HFFc6 (cell line): Measurements from ENCODE around the gene MEIKIN. TPM values are rescaled to one million over a fixed set of nuclear protein-coding genes. Genes with fewer than 3 reads are reported as not detected.

Experiments
- DNase-seq: peaks from one replicate; pipeline ENCODE4 v3.0.0-alpha.2; 2018
- H3K27ac Mint-ChIP-seq: 2 replicates; pipeline ENCODE4 v1.8.0; 2020; ENCODE audit warnings: mild to moderate bottlenecking, mixed read lengths
- H3K27me3 Mint-ChIP-seq: 2 replicates; pipeline ENCODE4 v1.8.0; 2021; ENCODE audit warnings: mild to moderate bottlenecking, moderate library complexity, mixed read lengths; ENCODE audit not compliant: insufficient read depth
- H3K36me3 Mint-ChIP-seq: 2 replicates; pipeline ENCODE4 v1.8.0; 2021; ENCODE audit warnings: low read depth, mixed read lengths
- H3K4me1 Mint-ChIP-seq: 2 replicates; pipeline ENCODE4 v1.8.0; 2020; ENCODE audit warnings: low read depth, mixed read lengths
- H3K4me3 Mint-ChIP-seq: 2 replicates; pipeline ENCODE4 v1.8.0; 2020; ENCODE audit warnings: mild to moderate bottlenecking, moderate library complexity, mixed read lengths
- H3K9me3 Mint-ChIP-seq: 2 replicates; pipeline ENCODE4 v1.8.0; 2020; ENCODE audit warnings: mild to moderate bottlenecking, mixed read lengths
- CTCF ChIP-seq: fragments of 200-600 bp; sonication (generic); IDR thresholded peaks from 2 replicates; pipeline ENCODE4 v1.5.0; 2021; ENCODE audit warnings: antibody characterized with exemption, mild to moderate bottlenecking
- total RNA-seq, 6 experiments: library from RNA; stranded (reverse); fragmentation: NEBNext Ultra II Directional; extraction: Animal tissue kit (Norgen Biotek cat#: 25700); gene quantifications; 2 replicates in 1 of 6; 3 replicates in 5 of 6; pipeline ENCODE4 v1.2.3, GENCODE V29; 2021

MEIKIN gene
- total RNA-seq, 6 experiments from 2014 or later, result not detected

- Mint-ChIP-seq H3K27ac (no peak overlapping the region), H3K4me3 (no peak overlapping the region), H3K9me3 (no peaks in the 10 kb centered on the region), H3K36me3 (peaks cover 9% of the 10 kb centered on the region), H3K4me1 (peaks cover 26% of the 10 kb centered on the region), H3K27me3 (no peaks in the 10 kb centered on the region)
- TF ChIP-seq CTCF, result no peak
- DNase-seq, result no peak
These were observed 177.6 kb downstream of the MEIKIN start for GRCh38 chr5:131767891-131768290.

- Mint-ChIP-seq H3K27ac (no peak overlapping the region), H3K4me3 (no peak overlapping the region), H3K27me3 (no peaks in the 10 kb centered on the region), H3K4me1 (peaks cover 30% of the 10 kb centered on the region), H3K9me3 (no peaks in the 10 kb centered on the region), H3K36me3 (peaks cover 13% of the 10 kb centered on the region)
- no peak for DNase-seq
- TF ChIP-seq CTCF, result no peak
These were observed 178.8 kb downstream of the MEIKIN start for GRCh38 chr5:131766689-131767088.

GRCh38 chr5:131765261-131765660, 180.2 kb downstream of the MEIKIN start:
- Mint-ChIP-seq H3K4me3 (no peak overlapping the region), H3K4me1 (peaks cover 25% of the 10 kb centered on the region), H3K27me3 (no peaks in the 10 kb centered on the region), H3K36me3 (peaks cover 13% of the 10 kb centered on the region), H3K27ac (no peak overlapping the region), H3K9me3 (no peaks in the 10 kb centered on the region)
- no peak for DNase-seq
- TF ChIP-seq CTCF, result no peak

GRCh38 chr5:131763968-131764367, 181.5 kb downstream of the MEIKIN start:
- Mint-ChIP-seq H3K36me3 (peaks cover 18% of the 10 kb centered on the region), H3K4me3 (no peak overlapping the region), H3K27ac (no peak overlapping the region), H3K4me1 (peaks cover 18% of the 10 kb centered on the region), H3K9me3 (no peaks in the 10 kb centered on the region), H3K27me3 (no peaks in the 10 kb centered on the region)
- no peak for DNase-seq
- TF ChIP-seq CTCF, result no peak

GRCh38 chr5:131760793-131761192, 184.7 kb downstream of the MEIKIN start:
- H3K4me3 Mint-ChIP-seq, result no peak overlapping the region
- no peak overlapping the region for H3K27ac Mint-ChIP-seq
- TF ChIP-seq CTCF, result no peak
- H3K27me3 Mint-ChIP-seq, result no peaks in the 10 kb centered on the region
- no peak for DNase-seq
- H3K9me3 Mint-ChIP-seq, result no peaks in the 10 kb centered on the region
- peaks cover 18% of the 10 kb centered on the region for H3K36me3 Mint-ChIP-seq
- peaks cover 13% of the 10 kb centered on the region for H3K4me1 Mint-ChIP-seq

GRCh38 chr5:131759704-131760103, 185.8 kb downstream of the MEIKIN start:
- TF ChIP-seq CTCF, result no peak
- DNase-seq, result no peak
- H3K9me3 Mint-ChIP-seq, result no peaks in the 10 kb centered on the region

More at GRCh38 chr5:131759704-131760103, 185.8 kb downstream of the MEIKIN start:
- no peak overlapping the region for H3K27ac Mint-ChIP-seq
- no peak overlapping the region for H3K4me3 Mint-ChIP-seq
- peaks cover 18% of the 10 kb centered on the region for H3K36me3 Mint-ChIP-seq
- no peaks in the 10 kb centered on the region for H3K27me3 Mint-ChIP-seq
- peaks cover 11% of the 10 kb centered on the region for H3K4me1 Mint-ChIP-seq
